GM18873 (cell line): Measurements from ENCODE around the gene MAPKAP1.

Experiments used
- ATAC-seq: cut with Tn5 transposase; IDR thresholded peaks from one replicate; pipeline ENCODE4 v1.9.1; 2021; ENCODE audit warnings: mild to moderate bottlenecking, moderate library complexity, moderate number of reproducible peaks; ENCODE audit not compliant: unreplicated experiment, low FRiP score

The MAPKAP1 gene

GRCh38 chr9:125612616-125613015, 94.4 kb downstream of the MAPKAP1 start:
- ATAC-seq, result no peak

DNA sequence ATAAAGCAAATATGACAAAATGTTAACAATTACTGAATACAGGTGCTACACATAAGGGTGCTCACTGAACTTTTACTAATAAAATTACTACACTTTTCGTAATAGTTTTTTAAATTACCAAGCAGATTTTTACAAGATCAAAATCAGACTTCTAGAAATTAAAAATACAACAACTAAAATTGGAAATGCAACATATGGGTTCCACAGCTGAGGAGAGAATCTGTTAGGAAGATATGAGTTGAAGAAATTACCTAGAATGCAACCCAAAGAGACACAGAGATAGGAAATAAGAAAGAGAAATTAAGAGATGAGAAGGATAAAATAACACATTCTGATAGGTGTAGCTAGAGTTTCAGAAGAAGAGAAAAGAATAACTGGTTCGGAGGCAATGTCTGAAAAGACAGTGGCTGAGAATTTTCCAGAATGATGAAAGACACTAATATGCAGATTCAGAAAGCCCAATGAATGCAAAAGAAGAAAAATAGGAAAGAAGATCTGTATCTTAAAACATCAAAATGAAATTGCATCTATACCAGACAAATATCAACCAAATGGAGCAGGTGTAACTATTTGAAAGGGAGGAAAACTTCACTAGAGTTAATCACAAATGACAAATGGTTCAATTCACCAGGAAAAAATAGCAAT, 95.8 kb downstream of the MAPKAP1 start:
- no peak for ATAC-seq

DNA sequence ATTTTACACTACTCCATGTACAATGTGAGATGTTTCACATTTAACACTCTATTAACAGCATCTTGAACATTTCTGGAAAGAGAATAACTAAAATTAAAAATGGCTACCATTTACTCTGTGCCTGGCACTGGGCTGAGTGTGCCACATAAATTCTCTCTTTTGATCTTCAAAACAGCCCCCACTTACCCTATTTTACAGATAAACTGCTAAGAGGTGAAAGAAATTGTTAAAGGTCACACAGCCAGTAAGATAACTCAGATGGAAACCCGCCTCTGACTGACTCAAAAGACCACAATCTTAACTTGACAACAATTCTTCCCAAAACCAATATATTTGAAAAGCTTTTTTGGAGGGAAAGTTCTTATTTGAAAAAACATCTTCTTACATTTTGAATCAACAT, 97.3 kb downstream of the MAPKAP1 start:
- ATAC-seq, result no peak

DNA sequence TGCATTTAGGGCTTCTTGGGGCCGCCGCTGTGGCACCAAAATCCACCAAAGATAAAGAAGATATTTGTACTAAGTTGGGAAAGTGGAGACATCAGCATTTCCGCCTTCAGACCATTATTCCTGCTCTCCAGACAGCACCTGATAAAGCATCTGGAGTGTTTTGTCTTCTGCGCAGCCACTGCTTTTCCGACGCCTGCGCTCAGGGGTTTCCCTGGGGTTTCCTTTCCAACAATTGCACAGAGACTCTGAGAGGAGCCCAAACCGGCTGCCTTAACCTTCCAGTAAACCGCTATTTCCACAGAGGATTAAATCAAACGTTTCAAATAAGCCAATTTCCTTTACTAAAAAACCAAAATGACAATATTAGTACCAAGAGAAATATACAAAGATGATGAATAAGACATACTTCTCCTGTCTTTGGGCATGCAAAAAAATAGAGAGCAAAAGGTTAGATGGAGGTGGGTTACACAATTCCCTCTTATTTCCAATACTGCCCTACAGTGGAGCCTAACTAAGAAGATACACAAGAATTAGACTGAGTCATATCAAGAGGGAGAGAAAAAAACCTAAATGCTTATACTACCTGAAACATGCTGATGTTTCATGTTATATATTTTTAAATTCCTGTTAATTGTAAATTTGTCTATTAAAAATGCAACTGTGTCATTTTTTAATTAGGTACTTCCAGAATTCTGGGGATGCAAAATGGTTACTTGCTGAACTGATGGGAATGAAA, 98.4 kb downstream of the MAPKAP1 start:
- ATAC-seq, result no peak

DNA sequence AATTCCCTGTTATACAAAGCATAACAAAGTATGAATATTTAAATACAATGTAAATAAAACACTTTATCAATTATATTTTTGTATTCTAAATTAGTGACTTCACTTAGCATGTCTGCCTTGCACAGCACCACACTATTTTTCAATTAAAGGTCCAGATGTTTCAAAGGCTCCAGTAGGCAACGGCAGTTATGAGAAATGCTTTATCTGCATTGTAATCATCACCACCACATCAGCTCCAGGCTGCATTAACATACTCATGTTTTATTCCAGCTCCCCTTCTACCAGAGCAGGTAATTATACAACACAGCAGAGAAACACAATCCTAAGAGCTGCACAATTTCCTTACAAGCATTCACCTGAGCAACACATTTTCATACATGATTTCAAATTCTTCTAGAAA, 102.8 kb downstream of the MAPKAP1 start:
- no peak for ATAC-seq

- no peak for ATAC-seq
These were observed 103.5 kb downstream of the MAPKAP1 start for GRCh38 chr9:125603478-125604021.

DNA sequence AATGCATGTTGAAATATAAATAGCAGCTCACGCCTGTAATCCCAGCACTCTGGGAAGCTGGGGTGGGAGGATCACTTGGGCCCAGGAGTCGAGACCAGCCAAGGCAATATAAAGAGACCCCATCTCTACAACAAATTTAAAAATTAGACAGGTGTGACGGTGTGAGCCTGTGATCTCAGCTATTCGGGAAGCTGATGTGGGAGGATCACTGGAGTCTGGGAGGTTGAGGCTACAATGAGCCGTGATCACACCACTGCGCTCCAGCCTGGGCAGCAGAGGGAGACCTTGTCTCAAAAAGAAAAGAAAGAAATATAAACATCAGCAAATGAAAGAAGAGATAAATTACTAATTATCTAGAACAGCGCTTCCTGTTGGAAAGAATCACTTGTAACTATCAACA, 105.0 kb downstream of the MAPKAP1 start:
- ATAC-seq, result no peak

- no peak for ATAC-seq
These were observed 106.8 kb downstream of the MAPKAP1 start for GRCh38 chr9:125600194-125600593.

GRCh38 chr9:125594223-125594610, 112.8 kb downstream of the MAPKAP1 start:
- ATAC-seq, result no peak

- no peak for ATAC-seq
These were observed 113.3 kb downstream of the MAPKAP1 start for GRCh38 chr9:125593581-125594222.

GRCh38 chr9:125591888-125592287, 115.1 kb downstream of the MAPKAP1 start:
- no peak for ATAC-seq

DNA sequence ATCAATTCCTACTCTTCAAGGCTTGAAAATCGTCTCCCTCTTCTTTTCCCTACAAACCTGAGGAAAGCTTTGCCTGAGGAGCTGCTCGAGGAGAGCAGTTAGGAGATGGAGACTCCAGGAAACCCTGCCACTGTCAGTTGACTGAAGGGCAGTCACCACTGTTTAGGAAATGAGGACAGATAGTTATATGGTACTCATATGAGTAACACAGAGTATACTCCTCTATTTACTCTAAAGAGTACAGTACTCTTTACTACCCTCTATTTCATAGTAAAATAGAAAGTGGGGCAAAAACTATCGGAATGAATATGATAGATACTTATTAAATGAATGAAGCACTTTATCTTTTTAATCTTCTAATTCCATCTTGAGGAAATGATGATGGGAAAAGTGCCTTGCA, 115.8 kb downstream of the MAPKAP1 start:
- ATAC-seq, result no peak

GRCh38 chr9:125589287-125589686, 117.7 kb downstream of the MAPKAP1 start:
- ATAC-seq, result no peak

- no peak for ATAC-seq
These were observed 119.1 kb downstream of the MAPKAP1 start for GRCh38 chr9:125587819-125588460.

DNA sequence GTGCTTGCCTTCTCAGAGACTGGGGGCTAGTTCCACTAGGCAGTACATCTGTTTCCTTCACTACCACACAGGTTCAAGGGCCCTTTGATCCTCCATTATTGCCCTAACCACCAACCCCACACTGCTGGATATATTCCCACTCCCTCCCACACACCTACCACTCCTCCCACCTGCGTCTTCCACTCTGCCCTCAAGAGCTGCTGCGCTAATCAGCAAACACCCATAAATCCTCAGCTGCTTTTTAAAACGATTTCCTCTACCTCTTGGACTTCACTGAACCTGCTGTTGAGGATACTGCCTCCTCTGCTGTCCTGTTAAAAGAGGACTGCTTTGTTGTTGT, 120.9 kb downstream of the MAPKAP1 start:
- ATAC-seq, result no peak

DNA sequence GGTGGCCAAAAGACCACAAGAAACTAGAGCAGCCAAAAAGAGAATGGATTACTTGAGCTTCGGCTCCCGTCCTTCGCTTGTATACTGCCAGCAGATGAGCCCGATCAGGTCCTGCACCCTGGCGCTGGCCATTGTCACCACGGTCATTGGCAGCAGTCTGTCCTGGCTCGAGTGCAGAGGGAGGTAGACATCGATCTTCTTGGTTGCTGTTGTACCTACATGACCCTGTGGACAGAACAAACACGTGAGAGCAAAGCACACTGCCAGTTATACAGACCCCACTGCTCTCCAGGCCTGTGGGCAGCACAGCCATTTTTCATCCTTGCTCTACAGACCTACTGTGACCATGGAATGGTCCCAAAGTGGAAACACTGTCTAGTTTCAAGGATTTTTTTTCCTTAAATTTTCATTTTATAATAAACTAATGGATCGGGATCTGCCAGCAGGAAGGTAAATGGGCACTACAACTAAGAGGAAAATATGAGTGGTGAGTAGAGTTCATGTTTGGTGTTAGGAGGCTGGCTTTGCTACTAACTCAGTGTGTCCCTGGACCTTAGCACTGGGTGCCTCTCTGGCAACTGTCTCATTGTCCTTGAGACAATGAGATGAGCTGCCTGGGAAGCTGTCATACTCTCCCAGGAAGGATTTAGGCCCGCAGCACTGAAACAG, 121.4 kb downstream of the MAPKAP1 start:
- ATAC-seq, result no peak

- ATAC-seq, result no peak
These were observed 126.2 kb downstream of the MAPKAP1 start for GRCh38 chr9:125580701-125581286.

- no peak for ATAC-seq
These were observed 127.7 kb downstream of the MAPKAP1 start for GRCh38 chr9:125579030-125579932.
